ENCODE data around the gene BPIFB2.

Gene BPIFB2

GRCh38 chr20:32986331-32986966 lies 21.1 kb upstream of the BPIFB2 start:
- no peak for DNase-seq

GRCh38 chr20:32987044-32987825 lies 20.3 kb upstream of the BPIFB2 start:
- DNase-seq = no peak

GRCh38 chr20:32988008-32988407 lies 19.5 kb upstream of the BPIFB2 start:
- no peak for DNase-seq

GRCh38 chr20:32989507-32990283 lies 17.8 kb upstream of the BPIFB2 start:
- no peak for DNase-seq

GRCh38 chr20:32990426-32990825 lies 17.1 kb upstream of the BPIFB2 start:
- DNase-seq = no peak

- peak in 3 of 6 experiments; percentile 10 to 20 (median 14) for DNase-seq
Observed at GRCh38 chr20:32991383-32991782, 16.1 kb upstream of the BPIFB2 start.

- no peak for DNase-seq
Observed at GRCh38 chr20:32991792-32992641, 15.5 kb upstream of the BPIFB2 start.

GRCh38 chr20:32993496-32994050 lies 13.9 kb upstream of the BPIFB2 start:
- DNase-seq = peak in 3 of 6 experiments; percentile 17 to 42 (median 36)

GRCh38 chr20:32995802-32996201 lies 11.7 kb upstream of the BPIFB2 start:
- DNase-seq = no peak

GRCh38 chr20:32997431-32997830 lies 10.1 kb upstream of the BPIFB2 start:
- DNase-seq = no peak

- DNase-seq = no peak
Observed at GRCh38 chr20:32999603-33000250, 7.8 kb upstream of the BPIFB2 start.

- no peak for DNase-seq
Observed at GRCh38 chr20:33000802-33001466, 6.6 kb upstream of the BPIFB2 start.

- no peak for DNase-seq
Observed at GRCh38 chr20:33002087-33002808, 5.3 kb upstream of the BPIFB2 start.

- DNase-seq = no peak
Observed at GRCh38 chr20:33004141-33004751, 3.3 kb upstream of the BPIFB2 start, which contains the start of gene SUN5. TSS of gene SUN5 (minus strand) at chr20:33004433. CDS start at chr20:33004340, 93 bp downstream.

- DNase-seq = peak in 3 of 6 experiments; percentile 9 to 41 (median 30)
Observed at GRCh38 chr20:33005132-33005566, 2.4 kb upstream of the BPIFB2 start.

GRCh38 chr20:33005908-33006775 lies 1.4 kb upstream of the BPIFB2 start:
- no peak for DNase-seq

- no peak for DNase-seq
Observed at GRCh38 chr20:33006776-33007375, 628 bp upstream of the BPIFB2 start.
